Karpas-422 (cell line): Measurements from ENCODE around the gene TAF10. TPM values are rescaled to one million over a fixed set of nuclear protein-coding genes. Genes with fewer than 3 reads are reported as not detected.

ENCODE experiments used
- DNase-seq: peaks from one replicate; pipeline ENCODE4 v3.0.0-alpha.2; 2015
- H2AFZ ChIP-seq: fragments of 200-600 bp; sonication (generic); 2 replicates; pipeline ENCODE4 v1.6.1; 2014; ENCODE audit warnings: antibody characterized with exemption, low read length, mixed read lengths
- H3K27ac ChIP-seq: fragments of 200-600 bp; sonication (generic); 2 replicates; pipeline ENCODE4 v1.5.1; 2014; ENCODE audit warnings: mild to moderate bottlenecking, low read length, moderate library complexity
- H3K27me3 ChIP-seq: fragments of 200-600 bp; sonication (generic); 2 replicates; pipeline ENCODE4 v1.6.1; 2014; ENCODE audit warnings: low read length, mixed read lengths
- H3K36me3 ChIP-seq: fragments of 200-600 bp; sonication (generic); 2 replicates; pipeline ENCODE4 v1.6.1; 2014; ENCODE audit warnings: low read length, mixed read lengths; ENCODE audit not compliant: insufficient read depth
- H3K4me1 ChIP-seq: fragments of 200-600 bp; sonication (generic); 2 replicates; pipeline ENCODE4 v1.6.1; 2014; ENCODE audit warnings: mild to moderate bottlenecking, low read length, mixed read lengths
- H3K4me2 ChIP-seq: fragments of 200-600 bp; sonication (generic); 2 replicates; pipeline ENCODE4 v1.6.1; 2014; ENCODE audit warnings: low read length, low read depth, mild to moderate bottlenecking; ENCODE audit not compliant: poor library complexity, severe bottlenecking
- H3K4me3 ChIP-seq: fragments of 200-600 bp; sonication (generic); 2 replicates; pipeline ENCODE4 v1.5.1; 2014; ENCODE audit warnings: mild to moderate bottlenecking, antibody characterized with exemption, low read length, mixed read lengths
- H3K79me2 ChIP-seq: fragments of 200-600 bp; sonication (generic); 2 replicates; pipeline ENCODE4 v1.6.1; 2014; ENCODE audit warnings: mild to moderate bottlenecking, low read length, mixed read lengths
- H3K9ac ChIP-seq: fragments of 200-600 bp; sonication (generic); 2 replicates; pipeline ENCODE4 v1.6.0; 2014; ENCODE audit warnings: low read length
- H3K9me2 ChIP-seq: fragments of 200-600 bp; sonication (generic), shearing (Covaris generic); replicated peaks from 2 replicates; pipeline ENCODE4 v1.6.0; 2014; ENCODE audit warnings: mild to moderate bottlenecking, low read length, moderate library complexity; ENCODE audit not compliant: insufficient read depth
- H3K9me3 ChIP-seq: fragments of 300-700, 200-600 bp; sonication (generic); 2 replicates; pipeline ENCODE4 v1.6.1; 2014; ENCODE audit warnings: low read length, mixed read lengths
- H4K20me1 ChIP-seq: fragments of 200-600 bp; sonication (generic); 2 replicates; pipeline ENCODE4 v1.6.1; 2014; ENCODE audit warnings: mild to moderate bottlenecking, antibody characterized with exemption, low read length, low read depth; ENCODE audit not compliant: insufficient read depth
- total RNA-seq: library from RNA; depleted of rRNA; stranded (reverse); fragments of >200 nt; shearing (Covaris generic); gene quantifications from 2 replicates; pipeline ENCODE4 v1.2.3, GENCODE V29; 2014; ENCODE audit warnings: low replicate concordance

TAF10 gene
- total RNA-seq, 1 experiment from 2014 or later, result 158 TPM

GRCh38 chr11:6604790-6605189, 7.2 kb downstream of the TAF10 start:
- Histone ChIP-seq H3K9ac (peak overlapping the region; percentile 90), H2AFZ (no peak overlapping the region), H3K27ac (peak overlapping the region; percentile 57), H3K36me3 (peaks cover 26% of the 10 kb centered on the region), H3K27me3 (no peaks in the 10 kb centered on the region), H3K79me2 (peaks cover 80% of the 10 kb centered on the region), H3K4me2 (peak overlapping the region; percentile 96), H3K4me3 (peak overlapping the region; percentile 96), H3K4me1 (peaks cover 50% of the 10 kb centered on the region), H3K9me2 (no peaks in the 10 kb centered on the region), H3K9me3 (no peaks in the 10 kb centered on the region), H4K20me1 (peaks cover 16% of the 10 kb centered on the region; the same call in 1 of the 2 replicates)
- DNase-seq, result no peak

- peaks cover 50% of the 10 kb centered on the region for H3K4me1 ChIP-seq
- H3K79me2 ChIP-seq, result peaks cover 86% of the 10 kb centered on the region
- no peaks in the 10 kb centered on the region for H3K27me3 ChIP-seq
- peak overlapping the region; percentile 96 for H3K4me3 ChIP-seq
- H3K9ac ChIP-seq, result peak overlapping the region; percentile 90
- H3K9me2 ChIP-seq, result no peaks in the 10 kb centered on the region
- H3K9me3 ChIP-seq, result no peaks in the 10 kb centered on the region
- peak overlapping the region; percentile 96 for H3K4me2 ChIP-seq
- DNase-seq, result peak; percentile 82
- H4K20me1 ChIP-seq, result peaks cover 16% of the 10 kb centered on the region; the same call in 1 of the 2 replicates
- peak overlapping the region; percentile 64; the same call in 1 of the 2 replicates for H2AFZ ChIP-seq
- peaks cover 27% of the 10 kb centered on the region for H3K36me3 ChIP-seq
- H3K27ac ChIP-seq, result peak overlapping the region; percentile 57
Observed at GRCh38 chr11:6604081-6604626, 7.9 kb downstream of the TAF10 start.

- peak within 1 kb of the TSS; percentile 57 for H3K27ac ChIP-seq
Observed at GRCh38 chr11:6603287-6604080, 8.5 kb downstream of the TAF10 start, which contains the start of the genes ILK and RRP8. Gene ILK, plus strand, starts transcription at chr11:6603774. Its CDS starts 498 bp downstream, at chr11:6604272. Gene RRP8, minus strand, starts transcription at chr11:6603616. Its CDS starts 114 bp downstream, at chr11:6603502.

GRCh38 chr11:6602096-6602940, 9.7 kb downstream of the TAF10 start:
- peaks cover 40% of the 10 kb centered on the region for H3K4me1 ChIP-seq
- no peaks in the 10 kb centered on the region for H3K9me2 ChIP-seq
- H3K9ac ChIP-seq, result peak overlapping the region; percentile 90
- peaks cover 23% of the 10 kb centered on the region; the same call in 1 of the 2 replicates for H3K36me3 ChIP-seq
- H3K9me3 ChIP-seq, result no peaks in the 10 kb centered on the region
- peaks cover 92% of the 10 kb centered on the region for H3K79me2 ChIP-seq
- peak overlapping the region; percentile 20; the same call in 1 of the 2 replicates for H3K27ac ChIP-seq
- H3K27me3 ChIP-seq, result no peaks in the 10 kb centered on the region
- peak overlapping the region; percentile 96 for H3K4me2 ChIP-seq
- peaks cover 19% of the 10 kb centered on the region; the same call in 1 of the 2 replicates for H4K20me1 ChIP-seq
- H3K4me3 ChIP-seq, result peak overlapping the region; percentile 96
- no peak overlapping the region for H2AFZ ChIP-seq
- no peak for DNase-seq

More at GRCh38 chr11:6603287-6604080, 8.5 kb downstream of the TAF10 start, which contains the start of the genes ILK and RRP8:
- Histone ChIP-seq H3K9me3 (no peaks in the 10 kb centered on the region), H3K79me2 (peaks cover 93% of the 10 kb centered on the region), H4K20me1 (peaks cover 19% of the 10 kb centered on the region; the same call in 1 of the 2 replicates), H3K9me2 (no peaks in the 10 kb centered on the region), H3K27me3 (no peaks in the 10 kb centered on the region), H3K4me3 (peak within 1 kb of the TSS; percentile 96), H3K9ac (peak within 1 kb of the TSS; percentile 90), H3K36me3 (peaks cover 28% of the 10 kb centered on the region), H3K4me1 (peaks cover 50% of the 10 kb centered on the region), H2AFZ (peak within 1 kb of the TSS; percentile 85), H3K4me2 (peak within 1 kb of the TSS; percentile 96)
- DNase-seq, result peak; percentile 96

- Histone ChIP-seq H3K36me3 (peaks cover 35% of the 10 kb centered on the region; the same call in 1 of the 2 replicates), H3K27ac (no peak overlapping the region), H3K4me2 (no peak overlapping the region), H3K79me2 (peaks cover 79% of the 10 kb centered on the region), H3K9me2 (no peaks in the 10 kb centered on the region), H3K4me3 (no peak overlapping the region), H2AFZ (no peak overlapping the region), H3K4me1 (peaks cover 27% of the 10 kb centered on the region), H4K20me1 (peaks cover 19% of the 10 kb centered on the region; the same call in 1 of the 2 replicates), H3K9me3 (no peaks in the 10 kb centered on the region), H3K27me3 (no peaks in the 10 kb centered on the region), H3K9ac (no peak overlapping the region)
- DNase-seq, result no peak
Observed at GRCh38 chr11:6601041-6601461, 11.0 kb downstream of the TAF10 start.

GRCh38 chr11:6599881-6600390, 12.1 kb downstream of the TAF10 start:
- Histone ChIP-seq H3K79me2 (peaks cover 74% of the 10 kb centered on the region), H3K4me1 (peaks cover 16% of the 10 kb centered on the region), H3K9me2 (no peaks in the 10 kb centered on the region), H3K4me3 (no peak overlapping the region), H3K27ac (no peak overlapping the region), H3K9ac (no peak overlapping the region), H2AFZ (no peak overlapping the region), H3K9me3 (no peaks in the 10 kb centered on the region), H4K20me1 (peaks cover 19% of the 10 kb centered on the region; the same call in 1 of the 2 replicates), H3K36me3 (peaks cover 39% of the 10 kb centered on the region; the same call in 1 of the 2 replicates), H3K4me2 (no peak overlapping the region), H3K27me3 (no peaks in the 10 kb centered on the region)
- DNase-seq, result no peak

- H3K4me1 ChIP-seq, result peaks cover 11% of the 10 kb centered on the region
- H3K4me2 ChIP-seq, result no peak overlapping the region
- DNase-seq, result no peak
- peaks cover 19% of the 10 kb centered on the region; the same call in 1 of the 2 replicates for H4K20me1 ChIP-seq
- H2AFZ ChIP-seq, result no peak overlapping the region
- no peak overlapping the region for H3K4me3 ChIP-seq
- no peaks in the 10 kb centered on the region for H3K9me2 ChIP-seq
- no peak overlapping the region for H3K27ac ChIP-seq
- H3K9me3 ChIP-seq, result no peaks in the 10 kb centered on the region
- H3K79me2 ChIP-seq, result peaks cover 69% of the 10 kb centered on the region
- peaks cover 39% of the 10 kb centered on the region; the same call in 1 of the 2 replicates for H3K36me3 ChIP-seq
- no peaks in the 10 kb centered on the region for H3K27me3 ChIP-seq
- no peak overlapping the region for H3K9ac ChIP-seq
Observed at GRCh38 chr11:6599449-6599848, 12.6 kb downstream of the TAF10 start.
